Measurements from ENCODE around the gene LRRC40.
"Not testable (repeated sequence)": the region's sequence is repeated elsewhere in the genome, so short reads cannot be mapped to it uniquely, and the experiment has no call there.

Gene LRRC40

GRCh38 chr1:70195342-70195741, 10.0 kb downstream of the LRRC40 start:
- no peak overlapping the region for H3K4me3 ChIP-seq (replicated peaks; ENCODE audit: insufficient read depth, low read length)
- TF ChIP-seq REST (IDR thresholded peaks at IDR 0.05; ENCODE audit: insufficient replicate concordance, low read depth) (no peak), POLR2AphosphoS5 (IDR thresholded peaks at IDR 0.05; ENCODE audit: low read depth) (no peak)
- no peak overlapping the region for H3K27ac ChIP-seq (replicated peaks)
- H3K27me3 ChIP-seq (ENCODE audit: insufficient read depth, poor library complexity, severe bottlenecking) = no peaks in the 10 kb centered on the region
- no peak for DNase-seq (ENCODE audit: low read depth in 1 of 2, low spot score in 1 of 2)

GRCh38 chr1:70194601-70195000, 10.8 kb downstream of the LRRC40 start:
- H3K27me3 ChIP-seq (ENCODE audit: insufficient read depth, poor library complexity, severe bottlenecking) = no peaks in the 10 kb centered on the region
- TF ChIP-seq GABPA (IDR thresholded peaks at IDR 0.05; ENCODE audit: low read depth) (no peak), CTCF (IDR thresholded peaks at IDR 0.05; ENCODE audit: insufficient read depth, low read length) (no peak), REST (IDR thresholded peaks at IDR 0.05; ENCODE audit: insufficient replicate concordance, low read depth) (no peak), POLR2AphosphoS5 (IDR thresholded peaks at IDR 0.05; ENCODE audit: low read depth) (no peak), SPI1 (IDR thresholded peaks at IDR 0.05; ENCODE audit: borderline replicate concordance, low read depth) (no peak)
- DNase-seq (ENCODE audit: low read depth in 1 of 2, low spot score in 1 of 2) = no peak

GRCh38 chr1:70192446-70192845, 12.9 kb downstream of the LRRC40 start:
- not testable (repeated sequence) for H3K27me3 ChIP-seq (ENCODE audit: insufficient read depth, poor library complexity, severe bottlenecking); H3K4me3 ChIP-seq (replicated peaks; ENCODE audit: insufficient read depth, low read length); DNase-seq (ENCODE audit: low read depth in 1 of 2, low spot score in 1 of 2); H3K27ac ChIP-seq (replicated peaks)

More at GRCh38 chr1:70194601-70195000, 10.8 kb downstream of the LRRC40 start:
- Histone ChIP-seq H3K27ac (replicated peaks) (no peak overlapping the region), H3K4me3 (replicated peaks; ENCODE audit: insufficient read depth, low read length) (no peak overlapping the region)

- no peak for DNase-seq (ENCODE audit: low read depth in 1 of 2, low spot score in 1 of 2)
- Histone ChIP-seq H3K27me3 (ENCODE audit: insufficient read depth, poor library complexity, severe bottlenecking) (no peaks in the 10 kb centered on the region), H3K27ac (replicated peaks) (no peak overlapping the region), H3K4me3 (replicated peaks; ENCODE audit: insufficient read depth, low read length) (no peak overlapping the region)
- TF ChIP-seq CTCF (IDR thresholded peaks at IDR 0.05; ENCODE audit: insufficient read depth, low read length) (no peak), GABPA (IDR thresholded peaks at IDR 0.05; ENCODE audit: low read depth) (no peak), SPI1 (IDR thresholded peaks at IDR 0.05; ENCODE audit: borderline replicate concordance, low read depth) (no peak), POLR2AphosphoS5 (IDR thresholded peaks at IDR 0.05; ENCODE audit: low read depth) (no peak), REST (IDR thresholded peaks at IDR 0.05; ENCODE audit: insufficient replicate concordance, low read depth) (no peak)
Observed at GRCh38 chr1:70190180-70190579, 15.2 kb downstream of the LRRC40 start.

Measured in HL-60 (cell line).